HepG2 (cell line): ENCODE measurements around the gene TBX3. TPM values are rescaled to one million over a fixed set of nuclear protein-coding genes. Genes with fewer than 3 reads are reported as not detected.

Experiments used
- ATAD3A ChIP-seq: sonication (generic); formaldehyde crosslinking; IDR thresholded peaks from 2 replicates; pipeline ENCODE4 v1.4.0; 2020; ENCODE audit warnings: missing genetic modification reagents
- ATF1 ChIP-seq: IDR thresholded peaks from 2 replicates; pipeline ENCODE4 v1.6.1; 2016; ENCODE audit warnings: mild to moderate bottlenecking, control low read depth
- GLMP ChIP-seq: sonication (generic); formaldehyde crosslinking; IDR thresholded peaks from 2 replicates; pipeline ENCODE4 v1.9.0; 2021; ENCODE audit warnings: missing genetic modification reagents, mild to moderate bottlenecking, borderline replicate concordance
- NR2C2 ChIP-seq: sonication (generic); formaldehyde crosslinking; IDR thresholded peaks from 2 replicates; pipeline ENCODE4 v1.4.0; 2020; ENCODE audit warnings: missing genetic modification reagents, mild to moderate bottlenecking, moderate library complexity, borderline replicate concordance
- PHF21A ChIP-seq: sonication (generic); formaldehyde crosslinking; IDR thresholded peaks from 2 replicates; pipeline ENCODE4 v1.5.0; 2020; ENCODE audit warnings: mild to moderate bottlenecking, missing genetic modification reagents
- PITX1 ChIP-seq: sonication (generic); formaldehyde crosslinking; IDR thresholded peaks from 2 replicates; pipeline ENCODE4 v1.5.1; 2020; ENCODE audit warnings: mild to moderate bottlenecking, missing genetic modification reagents
- REST ChIP-seq, 2 experiments: IDR thresholded peaks; 2 replicates each; pipeline ENCODE4 v1.6.1; 2011 to 2012; ENCODE audit warnings: low read length in 2 of 2, borderline replicate concordance in 1 of 2, low read depth in 1 of 2, mild to moderate bottlenecking in 1 of 2, moderate library complexity in 1 of 2
- SMARCC2 ChIP-seq: fragments of 450-650 bp; IDR thresholded peaks from 2 replicates; pipeline ENCODE4 v1.6.1; 2017; ENCODE audit warnings: antibody characterized with exemption, mild to moderate bottlenecking
- ZBTB43 ChIP-seq: sonication (generic); formaldehyde crosslinking; conservative IDR thresholded peaks from 2 replicates; pipeline ENCODE4 v1.4.0; 2020; ENCODE audit warnings: missing genetic modification reagents
- ZNF253 ChIP-seq: sonication (generic); formaldehyde crosslinking; IDR thresholded peaks from 2 replicates; pipeline ENCODE4 v1.8.0; 2022; ENCODE audit warnings: mild to moderate bottlenecking, missing genetic modification reagents, borderline replicate concordance
- ZNF44 ChIP-seq: sonication (generic); formaldehyde crosslinking; IDR thresholded peaks from 2 replicates; pipeline ENCODE4 v1.5.1; 2020; ENCODE audit warnings: mild to moderate bottlenecking, missing genetic modification reagents
- ZNF703 ChIP-seq: sonication (generic); formaldehyde crosslinking; IDR thresholded peaks from 2 replicates; pipeline ENCODE4 v1.5.1; 2020; ENCODE audit warnings: missing genetic modification reagents, mild to moderate bottlenecking, moderate library complexity, borderline replicate concordance
- ZNF816 ChIP-seq: sonication (generic); formaldehyde crosslinking; IDR thresholded peaks from 2 replicates; pipeline ENCODE4 v1.8.0; 2022; ENCODE audit warnings: missing genetic modification reagents, mild to moderate bottlenecking, borderline replicate concordance
- polyA plus RNA-seq, 8 experiments: library from polyadenylated mRNA; depleted of rRNA in 3 of 8; stranded (reverse) in 7 of 8; unstranded in 1 of 8; fragments of >200 nt; fragmentation: Illumina TruSeq in 4 of 8; extraction: Trizol in 4 of 8; gene quantifications; 2 replicates each; pipeline versions ENCODE4 v1.2.1 to v1.2.3, GENCODE V29; 2011 to 2016; ENCODE audit warnings: low read depth in 4 of 8, missing spikeins in 1 of 8, mixed read lengths in 1 of 8; ENCODE audit not compliant: insufficient read depth in 1 of 8
- total RNA-seq, 5 experiments: library from RNA; depleted of rRNA; stranded (reverse); fragments of >200 nt; fragmentation: Illumina TruSeq; extraction: Trizol; gene quantifications; 2 replicates each; pipeline ENCODE4 v1.2.3, GENCODE V29; 2016; ENCODE audit warnings: low read depth in 1 of 5
- TF ChIP-seq, protein P1 (sequence below): sonication (generic); formaldehyde crosslinking; IDR thresholded peaks from 2 replicates; pipeline ENCODE4 v1.5.1; 2020; ENCODE audit warnings: mild to moderate bottlenecking, missing genetic modification reagents
- TF ChIP-seq, protein P2 (sequence below): sonication (generic); formaldehyde crosslinking; IDR thresholded peaks from 2 replicates; pipeline ENCODE4 v1.4.0; 2020; ENCODE audit warnings: missing genetic modification reagents
- TF ChIP-seq, protein P3 (sequence below): sonication (generic); formaldehyde crosslinking; conservative IDR thresholded peaks from 2 replicates; pipeline ENCODE4 v1.4.0; 2020; ENCODE audit warnings: mild to moderate bottlenecking, missing genetic modification reagents, moderate library complexity

Gene TBX3
- total and polyA plus RNA-seq, 2 of the 13 experiments (the other 11 are each of a cell fraction or from before 2014, with no cell fraction given): 27.1 to 42.4 TPM

GRCh38 chr12:114658002-114658441 lies 26.0 kb downstream of the TBX3 start (continued):
- TF ChIP-seq, protein P1, sequence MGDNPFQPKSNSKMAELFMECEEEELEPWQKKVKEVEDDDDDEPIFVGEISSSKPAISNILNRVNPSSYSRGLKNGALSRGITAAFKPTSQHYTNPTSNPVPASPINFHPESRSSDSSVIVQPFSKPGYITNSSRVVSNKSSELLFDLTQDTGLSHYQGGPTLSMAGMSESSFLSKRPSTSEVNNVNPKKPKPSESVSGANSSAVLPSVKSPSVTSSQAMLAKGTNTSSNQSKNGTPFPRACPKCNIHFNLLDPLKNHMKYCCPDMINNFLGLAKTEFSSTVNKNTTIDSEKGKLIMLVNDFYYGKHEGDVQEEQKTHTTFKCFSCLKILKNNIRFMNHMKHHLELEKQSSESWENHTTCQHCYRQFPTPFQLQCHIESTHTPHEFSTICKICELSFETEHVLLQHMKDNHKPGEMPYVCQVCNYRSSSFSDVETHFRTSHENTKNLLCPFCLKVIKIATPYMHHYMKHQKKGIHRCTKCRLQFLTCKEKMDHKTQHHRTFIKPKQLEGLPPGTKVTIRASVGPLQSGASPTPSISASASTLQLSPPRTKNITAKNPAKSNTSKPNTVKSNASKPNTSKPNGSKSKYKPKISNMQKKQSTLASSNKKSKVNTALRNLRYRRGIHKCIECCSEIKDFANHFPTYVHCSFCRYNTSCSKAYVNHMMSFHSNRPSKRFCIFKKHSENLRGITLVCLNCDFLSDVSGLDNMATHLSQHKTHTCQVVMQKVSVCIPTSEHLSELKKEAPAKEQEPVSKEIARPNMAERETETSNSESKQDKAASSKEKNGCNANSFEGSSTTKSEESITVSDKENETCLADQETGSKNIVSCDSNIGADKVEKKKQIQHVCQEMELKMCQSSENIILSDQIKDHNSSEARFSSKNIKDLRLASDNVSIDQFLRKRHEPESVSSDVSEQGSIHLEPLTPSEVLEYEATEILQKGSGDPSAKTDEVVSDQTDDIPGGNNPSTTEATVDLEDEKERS (CRISPR knock-in tag): no peak
- no peak for TF ChIP-seq GLMP (CRISPR knock-in tag)
- peak in 1 of 2 experiments; percentile 36; a peak in 1 of 4 replicates for TF ChIP-seq REST (IDR thresholded peaks at IDR 0.05; ENCODE audit: borderline replicate concordance in 1 of 2, low read depth in 1 of 2, low read length in 2 of 2)
- no peak for TF ChIP-seq ZNF253
- no peak for TF ChIP-seq ATF1 (CRISPR knock-in tag)
- TF ChIP-seq ATAD3A: no peak
- TF ChIP-seq, protein P2, sequence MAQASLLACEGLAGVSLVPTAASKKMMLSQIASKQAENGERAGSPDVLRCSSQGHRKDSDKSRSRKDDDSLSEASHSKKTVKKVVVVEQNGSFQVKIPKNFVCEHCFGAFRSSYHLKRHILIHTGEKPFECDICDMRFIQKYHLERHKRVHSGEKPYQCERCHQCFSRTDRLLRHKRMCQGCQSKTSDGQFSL (CRISPR knock-in tag): no peak
- TF ChIP-seq ZBTB43 (CRISPR knock-in tag): no peak
- TF ChIP-seq PHF21A (CRISPR knock-in tag): no peak
- no peak for TF ChIP-seq SMARCC2
- no peak for TF ChIP-seq NR2C2 (CRISPR knock-in tag)
- no peak; the same call in 1 of the 2 replicates for TF ChIP-seq ZNF816 (CRISPR knock-in tag)
- no peak; the same call in 1 of the 2 replicates for TF ChIP-seq PITX1 (CRISPR knock-in tag)
- TF ChIP-seq, protein P3, sequence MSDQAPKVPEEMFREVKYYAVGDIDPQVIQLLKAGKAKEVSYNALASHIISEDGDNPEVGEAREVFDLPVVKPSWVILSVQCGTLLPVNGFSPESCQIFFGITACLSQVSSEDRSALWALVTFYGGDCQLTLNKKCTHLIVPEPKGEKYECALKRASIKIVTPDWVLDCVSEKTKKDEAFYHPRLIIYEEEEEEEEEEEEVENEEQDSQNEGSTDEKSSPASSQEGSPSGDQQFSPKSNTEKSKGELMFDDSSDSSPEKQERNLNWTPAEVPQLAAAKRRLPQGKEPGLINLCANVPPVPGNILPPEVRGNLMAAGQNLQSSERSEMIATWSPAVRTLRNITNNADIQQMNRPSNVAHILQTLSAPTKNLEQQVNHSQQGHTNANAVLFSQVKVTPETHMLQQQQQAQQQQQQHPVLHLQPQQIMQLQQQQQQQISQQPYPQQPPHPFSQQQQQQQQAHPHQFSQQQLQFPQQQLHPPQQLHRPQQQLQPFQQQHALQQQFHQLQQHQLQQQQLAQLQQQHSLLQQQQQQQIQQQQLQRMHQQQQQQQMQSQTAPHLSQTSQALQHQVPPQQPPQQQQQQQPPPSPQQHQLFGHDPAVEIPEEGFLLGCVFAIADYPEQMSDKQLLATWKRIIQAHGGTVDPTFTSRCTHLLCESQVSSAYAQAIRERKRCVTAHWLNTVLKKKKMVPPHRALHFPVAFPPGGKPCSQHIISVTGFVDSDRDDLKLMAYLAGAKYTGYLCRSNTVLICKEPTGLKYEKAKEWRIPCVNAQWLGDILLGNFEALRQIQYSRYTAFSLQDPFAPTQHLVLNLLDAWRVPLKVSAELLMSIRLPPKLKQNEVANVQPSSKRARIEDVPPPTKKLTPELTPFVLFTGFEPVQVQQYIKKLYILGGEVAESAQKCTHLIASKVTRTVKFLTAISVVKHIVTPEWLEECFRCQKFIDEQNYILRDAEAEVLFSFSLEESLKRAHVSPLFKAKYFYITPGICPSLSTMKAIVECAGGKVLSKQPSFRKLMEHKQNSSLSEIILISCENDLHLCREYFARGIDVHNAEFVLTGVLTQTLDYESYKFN (CRISPR knock-in tag): peak; percentile 76
- TF ChIP-seq ZNF44: no peak
- no peak for TF ChIP-seq ZNF703 (CRISPR knock-in tag)
